ENCODE results near the gene PALM2AKAP2. TPM values are rescaled to one million over a fixed set of nuclear protein-coding genes. Genes with fewer than 3 reads are reported as not detected.

The PALM2AKAP2 gene
- total and polyA plus RNA-seq, 7 experiments from 2014 or later: not detected

GRCh38 chr9:109799141-109799540, 19.1 kb downstream of the PALM2AKAP2 start:
- CTCF ChIA-PET: no interaction called here
- Histone ChIP-seq H3K4me1 (ENCODE audit: control insufficient read depth in 2 of 2, insufficient read depth in 2 of 2, low read length in 2 of 2) (no peaks in the 10 kb centered on the region), H3K9me3 (ENCODE audit: control insufficient read depth in 2 of 3, low read length in 3 of 3) (no peaks in the 10 kb centered on the region), H3K27me3 (ENCODE audit: control insufficient read depth in 2 of 2, insufficient read depth in 2 of 2, low read length in 2 of 2) (no peaks in the 10 kb centered on the region), H3K27ac (ENCODE audit: low read depth, low read length) (no peak overlapping the region), H3K36me3 (ENCODE audit: control insufficient read depth in 2 of 3, insufficient read depth in 3 of 3, low read length in 3 of 3) (no peaks in the 10 kb centered on the region), H3K4me3 (ENCODE audit: low read length) (no peak overlapping the region)
- Mint-ChIP-seq H3K27ac (no peak overlapping the region), H3K9me3 (no peaks in the 10 kb centered on the region), H3K36me3 (no peaks in the 10 kb centered on the region), H3K27me3 (peaks cover 0 to 20% (median 7%) of the 10 kb centered on the region in 5 donors), H3K4me1 (no peaks in the 10 kb centered on the region), H3K4me3 (no peak overlapping the region)
- intact Hi-C loops (cut with micrococcal nuclease): no loop called here
- POLR2A ChIA-PET: no interaction called here
- DNase-seq (no peak), ATAC-seq (no peak)

GRCh38 chr9:109799792-109800191, 19.8 kb downstream of the PALM2AKAP2 start:
- H3K27ac ChIP-seq (ENCODE audit: low read depth, low read length): no peak overlapping the region
- no peaks in the 10 kb centered on the region for H3K36me3 ChIP-seq (ENCODE audit: control insufficient read depth in 2 of 3, insufficient read depth in 3 of 3, low read length in 3 of 3)
- ATAC-seq (no peak), DNase-seq (no peak)
- H3K4me1 ChIP-seq (ENCODE audit: control insufficient read depth in 2 of 2, insufficient read depth in 2 of 2, low read length in 2 of 2): no peaks in the 10 kb centered on the region
- peaks cover 0 to 23% (median 7%) of the 10 kb centered on the region in 5 donors for H3K27me3 Mint-ChIP-seq
- CTCF ChIA-PET: no interaction called here
- intact Hi-C loops (cut with micrococcal nuclease): no loop called here
- POLR2A ChIA-PET: no interaction called here
- no peaks in the 10 kb centered on the region for H3K9me3 Mint-ChIP-seq
- no peak overlapping the region for H3K4me3 Mint-ChIP-seq
- no peaks in the 10 kb centered on the region for H3K4me1 Mint-ChIP-seq
- H3K36me3 Mint-ChIP-seq: no peaks in the 10 kb centered on the region
- no peaks in the 10 kb centered on the region for H3K27me3 ChIP-seq (ENCODE audit: control insufficient read depth in 2 of 2, insufficient read depth in 2 of 2, low read length in 2 of 2)
- H3K9me3 ChIP-seq (ENCODE audit: control insufficient read depth in 2 of 3, low read length in 3 of 3): no peaks in the 10 kb centered on the region
- no peak overlapping the region for H3K27ac Mint-ChIP-seq
- H3K4me3 ChIP-seq (ENCODE audit: low read length): no peak overlapping the region

- no peaks in the 10 kb centered on the region for H3K4me1 ChIP-seq (ENCODE audit: control insufficient read depth in 2 of 2, insufficient read depth in 2 of 2, low read length in 2 of 2)
- no peaks in the 10 kb centered on the region for H3K36me3 Mint-ChIP-seq
- no peak overlapping the region for H3K4me3 Mint-ChIP-seq
- H3K27ac Mint-ChIP-seq: no peak overlapping the region
- no peak for ATAC-seq
- no peaks in the 10 kb centered on the region for H3K27me3 ChIP-seq (ENCODE audit: control insufficient read depth in 2 of 2, insufficient read depth in 2 of 2, low read length in 2 of 2)
- intact Hi-C loops (cut with micrococcal nuclease): no loop called here
- no peak overlapping the region for H3K27ac ChIP-seq (ENCODE audit: low read depth, low read length)
- H3K4me1 Mint-ChIP-seq: no peaks in the 10 kb centered on the region
- H3K9me3 Mint-ChIP-seq: peaks cover 0 to under 1% (median 0%) of the 10 kb centered on the region in 11 donors
- H3K4me3 ChIP-seq (ENCODE audit: low read length): no peak overlapping the region
- H3K36me3 ChIP-seq (ENCODE audit: control insufficient read depth in 2 of 3, insufficient read depth in 3 of 3, low read length in 3 of 3): no peaks in the 10 kb centered on the region
- H3K9me3 ChIP-seq (ENCODE audit: control insufficient read depth in 2 of 3, low read length in 3 of 3): no peaks in the 10 kb centered on the region
- DNase-seq: no peak
- ChIA-PET POLR2A (no interaction called here), CTCF (no interaction called here)
- H3K27me3 Mint-ChIP-seq: peaks cover under 1 to 29% (median 7%) of the 10 kb centered on the region in 5 donors
These were observed 21.5 kb downstream of the PALM2AKAP2 start for GRCh38 chr9:109801484-109801883.

- ATAC-seq: no peak
- no peaks in the 10 kb centered on the region for H3K36me3 ChIP-seq (ENCODE audit: control insufficient read depth in 2 of 3, insufficient read depth in 3 of 3, low read length in 3 of 3)
- ChIA-PET POLR2A (no interaction called here), CTCF (no interaction called here)
- H3K27me3 Mint-ChIP-seq: peaks cover 8 to 36% (median 15%) of the 10 kb centered on the region in 5 donors
- no peaks in the 10 kb centered on the region for H3K9me3 ChIP-seq (ENCODE audit: control insufficient read depth in 2 of 3, low read length in 3 of 3)
- no peak for DNase-seq
- no peaks in the 10 kb centered on the region for H3K4me1 ChIP-seq (ENCODE audit: control insufficient read depth in 2 of 2, insufficient read depth in 2 of 2, low read length in 2 of 2)
- H3K36me3 Mint-ChIP-seq: no peaks in the 10 kb centered on the region
- no peaks in the 10 kb centered on the region for H3K4me1 Mint-ChIP-seq
- intact Hi-C loops (cut with micrococcal nuclease): no loop called here
- no peak overlapping the region for H3K27ac Mint-ChIP-seq
- H3K27me3 ChIP-seq (ENCODE audit: control insufficient read depth in 2 of 2, insufficient read depth in 2 of 2, low read length in 2 of 2): no peaks in the 10 kb centered on the region
- no peak overlapping the region for H3K27ac ChIP-seq (ENCODE audit: low read depth, low read length)
- H3K9me3 Mint-ChIP-seq: peaks cover 0 to 4% (median 0%) of the 10 kb centered on the region in 11 donors
- no peak overlapping the region for H3K4me3 ChIP-seq (ENCODE audit: low read length)
- no peak overlapping the region for H3K4me3 Mint-ChIP-seq
These were observed 22.5 kb downstream of the PALM2AKAP2 start for GRCh38 chr9:109802491-109802890.

GRCh38 chr9:109805050-109805449, 25.1 kb downstream of the PALM2AKAP2 start:
- peaks cover 0 to 4% (median 0%) of the 10 kb centered on the region in 3 experiments for H3K9me3 ChIP-seq (ENCODE audit: control insufficient read depth in 2 of 3, low read length in 3 of 3)
- intact Hi-C loops (cut with micrococcal nuclease): no loop called here
- CTCF ChIA-PET: no interaction called here
- Mint-ChIP-seq H3K4me3 (no peak overlapping the region), H3K27me3 (peaks cover 12 to 34% (median 17%) of the 10 kb centered on the region in 5 donors), H3K27ac (no peak overlapping the region), H3K36me3 (no peaks in the 10 kb centered on the region), H3K9me3 (peaks cover 0 to 25% (median 4%) of the 10 kb centered on the region in 11 donors), H3K4me1 (no peaks in the 10 kb centered on the region)
- no peak for ATAC-seq
- POLR2A ChIA-PET: no interaction called here
- no peak overlapping the region for H3K27ac ChIP-seq (ENCODE audit: low read depth, low read length)
- no peak for DNase-seq
- H3K4me1 ChIP-seq (ENCODE audit: control insufficient read depth in 2 of 2, insufficient read depth in 2 of 2, low read length in 2 of 2): no peaks in the 10 kb centered on the region
- no peaks in the 10 kb centered on the region for H3K27me3 ChIP-seq (ENCODE audit: control insufficient read depth in 2 of 2, insufficient read depth in 2 of 2, low read length in 2 of 2)
- H3K4me3 ChIP-seq (ENCODE audit: low read length): no peak overlapping the region
- H3K36me3 ChIP-seq (ENCODE audit: control insufficient read depth in 2 of 3, insufficient read depth in 3 of 3, low read length in 3 of 3): no peaks in the 10 kb centered on the region

GRCh38 chr9:109806506-109807115, 26.6 kb downstream of the PALM2AKAP2 start:
- Histone ChIP-seq H3K9me3 (ENCODE audit: control insufficient read depth in 2 of 3, low read length in 3 of 3) (peaks cover 0 to 4% (median 0%) of the 10 kb centered on the region in 3 experiments), H3K4me3 (ENCODE audit: low read length) (no peak overlapping the region), H3K27ac (ENCODE audit: low read depth, low read length) (no peak overlapping the region), H3K36me3 (ENCODE audit: control insufficient read depth in 2 of 3, insufficient read depth in 3 of 3, low read length in 3 of 3) (no peaks in the 10 kb centered on the region), H3K27me3 (ENCODE audit: control insufficient read depth in 2 of 2, insufficient read depth in 2 of 2, low read length in 2 of 2) (no peaks in the 10 kb centered on the region), H3K4me1 (ENCODE audit: control insufficient read depth in 2 of 2, insufficient read depth in 2 of 2, low read length in 2 of 2) (no peaks in the 10 kb centered on the region)
- no peaks in the 10 kb centered on the region for H3K36me3 Mint-ChIP-seq
- peaks cover 0 to 25% (median 4%) of the 10 kb centered on the region in 11 donors for H3K9me3 Mint-ChIP-seq
- H3K27ac Mint-ChIP-seq: no peak overlapping the region
- ChIA-PET POLR2A (no interaction called here), CTCF (no interaction called here)
- ATAC-seq (no peak), DNase-seq (no peak)
- peaks cover 20 to 37% (median 23%) of the 10 kb centered on the region in 5 donors for H3K27me3 Mint-ChIP-seq
- intact Hi-C loops (cut with micrococcal nuclease): no loop called here
- no peaks in the 10 kb centered on the region for H3K4me1 Mint-ChIP-seq
- no peak overlapping the region for H3K4me3 Mint-ChIP-seq

GRCh38 chr9:109811876-109812275, 31.9 kb downstream of the PALM2AKAP2 start:
- peaks cover 0 to 3% (median 0%) of the 10 kb centered on the region in 7 donors for H3K4me1 Mint-ChIP-seq
- H3K27ac Mint-ChIP-seq: no peak overlapping the region
- CTCF ChIA-PET: no interaction called here
- peaks cover 0 to 25% (median 4%) of the 10 kb centered on the region in 11 donors for H3K9me3 Mint-ChIP-seq
- Histone ChIP-seq H3K27ac (ENCODE audit: low read depth, low read length) (no peak overlapping the region), H3K9me3 (ENCODE audit: control insufficient read depth in 2 of 3, low read length in 3 of 3) (peaks cover 0 to 4% (median 0%) of the 10 kb centered on the region in 3 experiments), H3K4me3 (ENCODE audit: low read length) (no peak overlapping the region), H3K36me3 (ENCODE audit: control insufficient read depth in 2 of 3, insufficient read depth in 3 of 3, low read length in 3 of 3) (no peaks in the 10 kb centered on the region), H3K4me1 (ENCODE audit: control insufficient read depth in 2 of 2, insufficient read depth in 2 of 2, low read length in 2 of 2) (no peaks in the 10 kb centered on the region), H3K27me3 (ENCODE audit: control insufficient read depth in 2 of 2, insufficient read depth in 2 of 2, low read length in 2 of 2) (no peaks in the 10 kb centered on the region)
- peaks cover 14 to 19% (median 19%) of the 10 kb centered on the region in 5 donors for H3K27me3 Mint-ChIP-seq
- POLR2A ChIA-PET: no interaction called here
- no peak overlapping the region for H3K4me3 Mint-ChIP-seq
- intact Hi-C loops (cut with micrococcal nuclease): no loop called here
- no peak for DNase-seq
- no peaks in the 10 kb centered on the region for H3K36me3 Mint-ChIP-seq
- no peak for ATAC-seq

Measured in naive thymus-derived CD4-positive, alpha-beta T cell (primary cell).